ENCODE measurements around the gene MLYCD.

Gene MLYCD

GRCh38 chr16:83886199-83886971 is 12.5 kb upstream of the MLYCD start:
- TF ChIP-seq GATA3 (IDR thresholded peaks at IDR 0.05; ENCODE audit: low read depth, low read length) (no peak), GATA2 (IDR thresholded peaks at IDR 0.05; ENCODE audit: low read depth, low read length) (no peak)

- no peak for TF ChIP-seq GATA2 (IDR thresholded peaks at IDR 0.05; ENCODE audit: low read depth, low read length)
- no peak for TF ChIP-seq GATA3 (IDR thresholded peaks at IDR 0.05; ENCODE audit: low read depth, low read length)
These were observed 11.8 kb upstream of the MLYCD start for GRCh38 chr16:83887080-83887479.

GRCh38 chr16:83887564-83887963 is 11.4 kb upstream of the MLYCD start:
- no peak for TF ChIP-seq GATA3 (IDR thresholded peaks at IDR 0.05; ENCODE audit: low read depth, low read length)
- TF ChIP-seq GATA2 (IDR thresholded peaks at IDR 0.05; ENCODE audit: low read depth, low read length) = no peak

- TF ChIP-seq GATA2 (IDR thresholded peaks at IDR 0.05; ENCODE audit: low read depth, low read length) (no peak), GATA3 (IDR thresholded peaks at IDR 0.05; ENCODE audit: low read depth, low read length) (no peak)
These were observed 10.3 kb upstream of the MLYCD start for GRCh38 chr16:83888672-83889044.

- TF ChIP-seq GATA3 (IDR thresholded peaks at IDR 0.05; ENCODE audit: low read depth, low read length) = no peak
- TF ChIP-seq GATA2 (IDR thresholded peaks at IDR 0.05; ENCODE audit: low read depth, low read length) = no peak
These were observed 8.6 kb upstream of the MLYCD start for GRCh38 chr16:83890359-83890758.

- TF ChIP-seq GATA3 (IDR thresholded peaks at IDR 0.05; ENCODE audit: low read depth, low read length) (no peak), GATA2 (IDR thresholded peaks at IDR 0.05; ENCODE audit: low read depth, low read length) (no peak)
These were observed 7.2 kb upstream of the MLYCD start for GRCh38 chr16:83891742-83892141.

- TF ChIP-seq GATA3 (IDR thresholded peaks at IDR 0.05; ENCODE audit: low read depth, low read length) (no peak), GATA2 (IDR thresholded peaks at IDR 0.05; ENCODE audit: low read depth, low read length) (no peak)
These were observed 3.7 kb upstream of the MLYCD start for GRCh38 chr16:83895243-83895642.

- no peak for TF ChIP-seq GATA3 (IDR thresholded peaks at IDR 0.05; ENCODE audit: low read depth, low read length)
- TF ChIP-seq GATA2 (IDR thresholded peaks at IDR 0.05; ENCODE audit: low read depth, low read length) = no peak
These were observed 3.0 kb upstream of the MLYCD start for GRCh38 chr16:83895942-83896341.

GRCh38 chr16:83899272-83899897 is 470 bp downstream of the MLYCD start:
- TF ChIP-seq GATA2 (IDR thresholded peaks at IDR 0.05; ENCODE audit: low read depth, low read length) = no peak
- no peak for TF ChIP-seq GATA3 (IDR thresholded peaks at IDR 0.05; ENCODE audit: low read depth, low read length)

- TF ChIP-seq GATA2 (IDR thresholded peaks at IDR 0.05; ENCODE audit: low read depth, low read length) = no peak
- TF ChIP-seq GATA3 (IDR thresholded peaks at IDR 0.05; ENCODE audit: low read depth, low read length) = no peak
These were observed 1.1 kb downstream of the MLYCD start for GRCh38 chr16:83899978-83900377.

- no peak for TF ChIP-seq GATA3 (IDR thresholded peaks at IDR 0.05; ENCODE audit: low read depth, low read length)
- TF ChIP-seq GATA2 (IDR thresholded peaks at IDR 0.05; ENCODE audit: low read depth, low read length) = no peak
These were observed 1.7 kb downstream of the MLYCD start for GRCh38 chr16:83900571-83900970.

- TF ChIP-seq GATA2 (IDR thresholded peaks at IDR 0.05; ENCODE audit: low read depth, low read length) (no peak), GATA3 (IDR thresholded peaks at IDR 0.05; ENCODE audit: low read depth, low read length) (no peak)
These were observed 2.2 kb downstream of the MLYCD start for GRCh38 chr16:83901101-83901500.

- TF ChIP-seq GATA3 (IDR thresholded peaks at IDR 0.05; ENCODE audit: low read depth, low read length) (no peak), GATA2 (IDR thresholded peaks at IDR 0.05; ENCODE audit: low read depth, low read length) (no peak)
These were observed 4.8 kb downstream of the MLYCD start for GRCh38 chr16:83903751-83904150.

- TF ChIP-seq GATA2 (IDR thresholded peaks at IDR 0.05; ENCODE audit: low read depth, low read length) (no peak), GATA3 (IDR thresholded peaks at IDR 0.05; ENCODE audit: low read depth, low read length) (no peak)
These were observed 7.8 kb downstream of the MLYCD start for GRCh38 chr16:83906683-83907082.

GRCh38 chr16:83907111-83907510 is 8.2 kb downstream of the MLYCD start:
- TF ChIP-seq GATA2 (IDR thresholded peaks at IDR 0.05; ENCODE audit: low read depth, low read length) = no peak
- TF ChIP-seq GATA3 (IDR thresholded peaks at IDR 0.05; ENCODE audit: low read depth, low read length) = no peak
